Activated T-helper 2 cell treated with anti-CD3 and anti-CD28 coated beads, Interferon-gamma antibody, Interleukin-2, Interleukin-4, amounts not matched to agents 10 μg/mL and 5 μg/mL and 100 μg/mL, durations not matched to agents 14 hours and 24 hours and 36 hours (primary cell): ENCODE data around the gene C1orf226. TPM values are rescaled to one million over a fixed set of nuclear protein-coding genes. Genes with fewer than 3 reads are reported as not detected.

Source experiments
- DNase-seq: peaks from one replicate; pipeline ENCODE4 v3.0.0; 2021; ENCODE audit warnings: low spot score
- H3K27ac Mint-ChIP-seq: one replicate; pipeline ENCODE4 v1.8.0; 2021; ENCODE audit warnings: mixed read lengths
- H3K27me3 Mint-ChIP-seq: one replicate; pipeline ENCODE4 v1.8.0; 2021; ENCODE audit warnings: low read depth, mixed read lengths
- H3K36me3 Mint-ChIP-seq: one replicate; pipeline ENCODE4 v1.8.0; 2021; ENCODE audit warnings: low read depth, mixed read lengths
- H3K4me1 Mint-ChIP-seq: one replicate; pipeline ENCODE4 v1.8.0; 2021; ENCODE audit warnings: low read depth, mixed read lengths
- H3K4me3 Mint-ChIP-seq: one replicate; pipeline ENCODE4 v1.8.0; 2021; ENCODE audit warnings: low read depth, mild to moderate bottlenecking, moderate library complexity, mixed read lengths
- H3K9me3 Mint-ChIP-seq: one replicate; pipeline ENCODE4 v1.8.0; 2021; ENCODE audit warnings: mixed read lengths
- intact Hi-C: fragments of 100-400 bp; cut with micrococcal nuclease; formaldehyde crosslinking; loops from one replicate; pipeline ENCODE4 v1.15.1; 2023
- total RNA-seq: library from RNA; stranded (reverse); gene quantifications from 2 replicates; pipeline ENCODE4 v1.2.3, GENCODE V29; 2022

C1orf226 gene
- total RNA-seq, 1 donor from 2014 or later, result 0.07 TPM

GRCh38 chr1:162358928-162359327, 22.6 kb upstream of the C1orf226 start:
- Mint-ChIP-seq H3K9me3 (no peaks in the 10 kb centered on the region), H3K36me3 (no peaks in the 10 kb centered on the region), H3K4me3 (no peak overlapping the region), H3K27me3 (no peaks in the 10 kb centered on the region), H3K4me1 (no peaks in the 10 kb centered on the region), H3K27ac (no peak overlapping the region)
- no peak for DNase-seq
- intact Hi-C loops, result no loop called here

GRCh38 chr1:162359523-162360236, 21.8 kb upstream of the C1orf226 start:
- no peak for DNase-seq
- Mint-ChIP-seq H3K36me3 (no peaks in the 10 kb centered on the region), H3K4me1 (no peaks in the 10 kb centered on the region), H3K4me3 (no peak overlapping the region), H3K27ac (no peak overlapping the region), H3K9me3 (no peaks in the 10 kb centered on the region), H3K27me3 (peaks cover 2% of the 10 kb centered on the region)
- intact Hi-C loops, result no loop called here

- DNase-seq, result no peak
- no peaks in the 10 kb centered on the region for H3K36me3 Mint-ChIP-seq
Measured at GRCh38 chr1:162360237-162360873, 21.2 kb upstream of the C1orf226 start.

GRCh38 chr1:162360874-162361260, 20.7 kb upstream of the C1orf226 start:
- no peak for DNase-seq
- no peak overlapping the region for H3K27ac Mint-ChIP-seq
- no peak overlapping the region for H3K4me3 Mint-ChIP-seq
- H3K4me1 Mint-ChIP-seq, result no peaks in the 10 kb centered on the region
- no peaks in the 10 kb centered on the region for H3K36me3 Mint-ChIP-seq
- no peaks in the 10 kb centered on the region for H3K9me3 Mint-ChIP-seq
- intact Hi-C loops, result no loop called here
- H3K27me3 Mint-ChIP-seq, result peaks cover 2% of the 10 kb centered on the region

More at GRCh38 chr1:162360237-162360873, 21.2 kb upstream of the C1orf226 start:
- Mint-ChIP-seq H3K4me3 (no peak overlapping the region), H3K27me3 (peaks cover 2% of the 10 kb centered on the region), H3K4me1 (no peaks in the 10 kb centered on the region), H3K27ac (no peak overlapping the region), H3K9me3 (no peaks in the 10 kb centered on the region)
- intact Hi-C loops, result no loop called here

GRCh38 chr1:162361349-162361748, 20.2 kb upstream of the C1orf226 start:
- peaks cover 2% of the 10 kb centered on the region for H3K27me3 Mint-ChIP-seq
- no peaks in the 10 kb centered on the region for H3K36me3 Mint-ChIP-seq
- no peak for DNase-seq
- intact Hi-C loops, result no loop called here
- no peak overlapping the region for H3K27ac Mint-ChIP-seq
- no peaks in the 10 kb centered on the region for H3K4me1 Mint-ChIP-seq
- H3K9me3 Mint-ChIP-seq, result no peaks in the 10 kb centered on the region
- H3K4me3 Mint-ChIP-seq, result no peak overlapping the region

- Mint-ChIP-seq H3K4me3 (no peak overlapping the region), H3K9me3 (no peaks in the 10 kb centered on the region), H3K4me1 (no peaks in the 10 kb centered on the region), H3K36me3 (no peaks in the 10 kb centered on the region), H3K27me3 (peaks cover 2% of the 10 kb centered on the region), H3K27ac (no peak overlapping the region)
- DNase-seq, result no peak
- intact Hi-C loops, result no loop called here
Measured at GRCh38 chr1:162363823-162364222, 17.7 kb upstream of the C1orf226 start.

GRCh38 chr1:162364498-162364897, 17.0 kb upstream of the C1orf226 start:
- no peaks in the 10 kb centered on the region for H3K9me3 Mint-ChIP-seq
- no peak overlapping the region for H3K4me3 Mint-ChIP-seq
- no peak overlapping the region for H3K27ac Mint-ChIP-seq
- intact Hi-C loops, result no loop called here
- peaks cover 2% of the 10 kb centered on the region for H3K27me3 Mint-ChIP-seq
- H3K36me3 Mint-ChIP-seq, result no peaks in the 10 kb centered on the region
- no peak for DNase-seq
- H3K4me1 Mint-ChIP-seq, result no peaks in the 10 kb centered on the region

GRCh38 chr1:162365284-162366020, 16.1 kb upstream of the C1orf226 start:
- no peak for DNase-seq
- peaks cover 2% of the 10 kb centered on the region for H3K27me3 Mint-ChIP-seq

GRCh38 chr1:162366149-162366548, 15.4 kb upstream of the C1orf226 start:
- Mint-ChIP-seq H3K27ac (no peak overlapping the region), H3K36me3 (no peaks in the 10 kb centered on the region), H3K4me3 (no peak overlapping the region), H3K27me3 (peaks cover 2% of the 10 kb centered on the region), H3K9me3 (no peaks in the 10 kb centered on the region), H3K4me1 (no peaks in the 10 kb centered on the region)
- intact Hi-C loops, result no loop called here
- no peak for DNase-seq

More at GRCh38 chr1:162365284-162366020, 16.1 kb upstream of the C1orf226 start:
- no peaks in the 10 kb centered on the region for H3K4me1 Mint-ChIP-seq
- H3K27ac Mint-ChIP-seq, result no peak overlapping the region
- intact Hi-C loops, result no loop called here
- H3K36me3 Mint-ChIP-seq, result no peaks in the 10 kb centered on the region
- H3K4me3 Mint-ChIP-seq, result no peak overlapping the region
- no peaks in the 10 kb centered on the region for H3K9me3 Mint-ChIP-seq

- Mint-ChIP-seq H3K4me3 (no peak overlapping the region), H3K27ac (no peak overlapping the region), H3K27me3 (peaks cover 2% of the 10 kb centered on the region), H3K9me3 (no peaks in the 10 kb centered on the region), H3K4me1 (no peaks in the 10 kb centered on the region), H3K36me3 (no peaks in the 10 kb centered on the region)
- DNase-seq, result no peak
- intact Hi-C loops, result no loop called here
Measured at GRCh38 chr1:162366671-162367070, 14.9 kb upstream of the C1orf226 start.

- no peak for DNase-seq
- no peaks in the 10 kb centered on the region for H3K9me3 Mint-ChIP-seq
- no peaks in the 10 kb centered on the region for H3K36me3 Mint-ChIP-seq
- no peak overlapping the region for H3K27ac Mint-ChIP-seq
- peaks cover 2% of the 10 kb centered on the region for H3K27me3 Mint-ChIP-seq
- H3K4me1 Mint-ChIP-seq, result no peaks in the 10 kb centered on the region
- H3K4me3 Mint-ChIP-seq, result no peak overlapping the region
- intact Hi-C loops, result no loop called here
Measured at GRCh38 chr1:162367073-162367472, 14.5 kb upstream of the C1orf226 start.

GRCh38 chr1:162367772-162368171, 13.8 kb upstream of the C1orf226 start:
- no peaks in the 10 kb centered on the region for H3K9me3 Mint-ChIP-seq
- no peak overlapping the region for H3K4me3 Mint-ChIP-seq
- H3K27ac Mint-ChIP-seq, result no peak overlapping the region
- intact Hi-C loops, result no loop called here
- no peak for DNase-seq
- H3K36me3 Mint-ChIP-seq, result no peaks in the 10 kb centered on the region
- H3K27me3 Mint-ChIP-seq, result peaks cover 2% of the 10 kb centered on the region
- no peaks in the 10 kb centered on the region for H3K4me1 Mint-ChIP-seq

GRCh38 chr1:162368451-162368850, 13.1 kb upstream of the C1orf226 start:
- intact Hi-C loops, result no loop called here
- no peaks in the 10 kb centered on the region for H3K9me3 Mint-ChIP-seq
- no peak overlapping the region for H3K27ac Mint-ChIP-seq
- no peak overlapping the region for H3K4me3 Mint-ChIP-seq
- H3K36me3 Mint-ChIP-seq, result no peaks in the 10 kb centered on the region
- H3K27me3 Mint-ChIP-seq, result peaks cover 2% of the 10 kb centered on the region
- no peaks in the 10 kb centered on the region for H3K4me1 Mint-ChIP-seq
- no peak for DNase-seq
